Large intestine (tissue), 3 donors: ENCODE measurements around the gene ZNF319. TPM values are rescaled to one million over a fixed set of nuclear protein-coding genes. Genes with fewer than 3 reads are reported as not detected.
"Not testable (repeated sequence)": the region's sequence is repeated elsewhere in the genome, so short reads cannot be mapped to it uniquely, and the experiment has no call there.

ENCODE experiments used
- DNase-seq, 2 donors: peaks; one replicate each; pipeline versions ENCODE4 v3.0.0 to v3.0.0-alpha.2; 2013
- H3K27ac ChIP-seq: one replicate; pipeline ENCODE4 v1.5.1; 2013; ENCODE audit warnings: low read length
- H3K27me3 ChIP-seq: 2 replicates; pipeline ENCODE4 v1.6.1; 2013; ENCODE audit warnings: low read length; ENCODE audit not compliant: control insufficient read depth, insufficient read depth
- H3K36me3 ChIP-seq: 2 replicates; pipeline ENCODE4 v1.6.1; 2013; ENCODE audit warnings: low read length; ENCODE audit not compliant: control insufficient read depth, insufficient read depth
- H3K4me1 ChIP-seq: one replicate; pipeline ENCODE4 v1.6.1; 2013; ENCODE audit warnings: low read length; ENCODE audit not compliant: control insufficient read depth, insufficient read depth
- H3K4me3 ChIP-seq: one replicate; pipeline ENCODE4 v1.5.1; 2013; ENCODE audit warnings: low read length
- H3K9me3 ChIP-seq: one replicate; pipeline ENCODE4 v1.6.1; 2013; ENCODE audit warnings: mild to moderate bottlenecking, low read depth, low read length, moderate library complexity; ENCODE audit not compliant: control insufficient read depth
- WGBS: methylation state at CpG from one replicate; pipeline ENCODE4 v1.1.5; 2013; ENCODE audit warnings: low lambda C conversion rate; ENCODE audit not compliant: insufficient coverage; 5-methylcytosine and 5-hydroxymethylcytosine counted together
- polyA plus RNA-seq: library from polyadenylated mRNA; unstranded; fragments of 120-200 nt; gene quantifications from one replicate; pipeline ENCODE4 v1.2.1, GENCODE V29; 2013

Gene ZNF319
- polyA plus RNA-seq, 1 donor, result 5.8 TPM

- Histone ChIP-seq H3K9me3 (peaks cover 9% of the 10 kb centered on the region), H3K27me3 (peaks cover 41% of the 10 kb centered on the region), H3K36me3 (peaks cover 10% of the 10 kb centered on the region), H3K4me3 (no peak overlapping the region), H3K27ac (no peak overlapping the region), H3K4me1 (peaks cover 14% of the 10 kb centered on the region)
- WGBS, result no CpG with 5 or more reads among the region's 1 CpG
- DNase-seq, result no peak
Observed at GRCh38 chr16:57988929-57989328, 11.5 kb downstream of the ZNF319 start.

- DNase-seq, result no peak
- no peak overlapping the region for H3K4me3 ChIP-seq
- H3K27me3 ChIP-seq, result peaks cover 46% of the 10 kb centered on the region
- no peak overlapping the region for H3K27ac ChIP-seq
- H3K9me3 ChIP-seq, result peaks cover 9% of the 10 kb centered on the region
- no CpG with 5 or more reads among the region's 8 CpGs for WGBS
- H3K36me3 ChIP-seq, result no peaks in the 10 kb centered on the region
- peaks cover 14% of the 10 kb centered on the region for H3K4me1 ChIP-seq
Observed at GRCh38 chr16:57987441-57988177, 12.9 kb downstream of the ZNF319 start.

- peaks cover 49% of the 10 kb centered on the region for H3K27me3 ChIP-seq
- H3K4me3 ChIP-seq, result no peak overlapping the region
- H3K9me3 ChIP-seq, result peaks cover 9% of the 10 kb centered on the region
- H3K36me3 ChIP-seq, result no peaks in the 10 kb centered on the region
- DNase-seq, result no peak
- WGBS, result 40% methylated on average over 2 of the region's 9 CpGs
- H3K4me1 ChIP-seq, result peaks cover 14% of the 10 kb centered on the region
- H3K27ac ChIP-seq, result no peak overlapping the region
Observed at GRCh38 chr16:57986196-57986595, 14.3 kb downstream of the ZNF319 start.

- peaks cover 9% of the 10 kb centered on the region for H3K9me3 ChIP-seq
- peaks cover 14% of the 10 kb centered on the region for H3K4me1 ChIP-seq
- no CpG with 5 or more reads among the region's 62 CpGs for WGBS
- DNase-seq, result peak in 1 of 2 donors; percentile 21
- no peak overlapping the region for H3K27ac ChIP-seq
- no peaks in the 10 kb centered on the region for H3K36me3 ChIP-seq
- peaks cover 49% of the 10 kb centered on the region for H3K27me3 ChIP-seq
- H3K4me3 ChIP-seq, result peak overlapping the region; percentile 30
Observed at GRCh38 chr16:57985204-57986181, 15.0 kb downstream of the ZNF319 start.

- no peaks in the 10 kb centered on the region for H3K36me3 ChIP-seq
- H3K4me1 ChIP-seq, result peaks cover 14% of the 10 kb centered on the region
- WGBS, result no CpG with 5 or more reads among the region's 64 CpGs
- H3K27ac ChIP-seq, result no peak overlapping the region
- peaks cover 49% of the 10 kb centered on the region for H3K27me3 ChIP-seq
- peak; percentile 78 to 79 for DNase-seq
- peak overlapping the region; percentile 36 for H3K4me3 ChIP-seq
- H3K9me3 ChIP-seq, result peaks cover 9% of the 10 kb centered on the region
Observed at GRCh38 chr16:57984443-57985203, 15.8 kb downstream of the ZNF319 start.

- DNase-seq, result no peak
- Histone ChIP-seq H3K27ac (no peak overlapping the region), H3K36me3 (no peaks in the 10 kb centered on the region), H3K4me1 (peaks cover 14% of the 10 kb centered on the region), H3K9me3 (peaks cover 9% of the 10 kb centered on the region), H3K27me3 (peaks cover 41% of the 10 kb centered on the region), H3K4me3 (no peak overlapping the region)
- no CpG with 5 or more reads among the region's 5 CpGs for WGBS
Observed at GRCh38 chr16:57982385-57982784, 18.1 kb downstream of the ZNF319 start.

- peaks cover 14% of the 10 kb centered on the region for H3K4me1 ChIP-seq
- peaks cover 34% of the 10 kb centered on the region for H3K27me3 ChIP-seq
- WGBS, result no CpG with 5 or more reads among the region's 7 CpGs
- H3K27ac ChIP-seq, result no peak overlapping the region
- no peak overlapping the region for H3K4me3 ChIP-seq
- peaks cover 9% of the 10 kb centered on the region for H3K9me3 ChIP-seq
- no peaks in the 10 kb centered on the region for H3K36me3 ChIP-seq
- no peak for DNase-seq
Observed at GRCh38 chr16:57981636-57982035, 18.8 kb downstream of the ZNF319 start.

GRCh38 chr16:57979006-57979585, 21.4 kb downstream of the ZNF319 start:
- Histone ChIP-seq H3K9me3 (no peaks in the 10 kb centered on the region), H3K36me3 (no peaks in the 10 kb centered on the region), H3K27me3 (peaks cover 10% of the 10 kb centered on the region), H3K4me1 (peaks cover under 1% of the 10 kb centered on the region), H3K4me3 (no peak overlapping the region), H3K27ac (no peak overlapping the region)
- DNase-seq, result no peak
- WGBS, result no CpG with 5 or more reads among the region's 11 CpGs

- not testable (repeated sequence) for DNase-seq, H3K4me3 ChIP-seq, H3K27ac ChIP-seq, H3K27me3 ChIP-seq, H3K36me3 ChIP-seq, H3K4me1 ChIP-seq, H3K9me3 ChIP-seq
- WGBS, result no CpG with 5 or more reads among the region's 2 CpGs
Observed at GRCh38 chr16:57978070-57978465, 22.4 kb downstream of the ZNF319 start.
